ENCODE results near the gene CUBN. TPM values are rescaled to one million over a fixed set of nuclear protein-coding genes. Genes with fewer than 3 reads are reported as not detected.

Gene CUBN
- total RNA-seq, 1 donor from 2014 or later = 0.30 TPM

- no peak overlapping the region for H3K27ac Mint-ChIP-seq
- H3K4me3 Mint-ChIP-seq (ENCODE audit: low read depth) = no peak overlapping the region
- H3K4me1 Mint-ChIP-seq (ENCODE audit: low read depth) = peaks cover 7% of the 10 kb centered on the region
- H3K36me3 Mint-ChIP-seq (ENCODE audit: low read depth) = no peaks in the 10 kb centered on the region
- intact Hi-C loops (cut with micrococcal nuclease) = loop anchor here (5.0 kb wide), 1 partner anchor 123 kb away; no protein-coding TSS in a partner anchor
- no peaks in the 10 kb centered on the region for H3K9me3 Mint-ChIP-seq
- peaks cover 6% of the 10 kb centered on the region for H3K27me3 Mint-ChIP-seq (ENCODE audit: low read depth)
- no peak for DNase-seq (ENCODE audit: low spot score)
These were observed 225.0 kb downstream of the CUBN start for GRCh38 chr10:16904639-16905061.

GRCh38 chr10:16904049-16904448, 225.6 kb downstream of the CUBN start:
- intact Hi-C loops (cut with micrococcal nuclease) = loop anchor here (5.0 kb wide), 1 partner anchor 123 kb away; no protein-coding TSS in a partner anchor
- peaks cover 7% of the 10 kb centered on the region for H3K27me3 Mint-ChIP-seq (ENCODE audit: low read depth)
- no peaks in the 10 kb centered on the region for H3K9me3 Mint-ChIP-seq
- DNase-seq (ENCODE audit: low spot score) = no peak
- no peak overlapping the region for H3K27ac Mint-ChIP-seq
- no peaks in the 10 kb centered on the region for H3K36me3 Mint-ChIP-seq (ENCODE audit: low read depth)
- H3K4me3 Mint-ChIP-seq (ENCODE audit: low read depth) = no peak overlapping the region
- peaks cover 7% of the 10 kb centered on the region for H3K4me1 Mint-ChIP-seq (ENCODE audit: low read depth)

DNA sequence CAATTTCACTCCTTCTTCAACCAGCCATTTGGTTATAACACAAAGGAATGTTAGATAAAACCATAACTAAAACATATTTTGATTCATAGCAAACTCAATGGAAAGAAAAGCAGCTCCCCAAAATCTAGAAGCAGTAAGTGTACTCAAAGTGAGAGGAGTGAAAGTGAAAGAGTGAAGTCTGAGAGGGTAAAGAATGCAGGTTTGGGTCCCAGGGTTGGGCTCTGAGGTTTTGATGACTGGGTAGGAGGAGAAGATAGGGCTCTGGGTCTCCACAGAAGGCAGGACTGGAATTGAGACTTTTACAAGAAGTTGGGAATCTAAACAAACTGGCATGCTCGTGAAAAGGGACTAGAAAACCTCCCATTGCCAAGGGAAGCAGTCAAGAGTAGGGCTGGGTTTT, 227.0 kb downstream of the CUBN start:
- Mint-ChIP-seq H3K4me3 (ENCODE audit: low read depth) (no peak overlapping the region), H3K4me1 (ENCODE audit: low read depth) (peaks cover 7% of the 10 kb centered on the region), H3K36me3 (ENCODE audit: low read depth) (no peaks in the 10 kb centered on the region), H3K27me3 (ENCODE audit: low read depth) (peaks cover 7% of the 10 kb centered on the region), H3K27ac (no peak overlapping the region), H3K9me3 (no peaks in the 10 kb centered on the region)
- DNase-seq (ENCODE audit: low spot score) = peak; percentile 27
- intact Hi-C loops (cut with micrococcal nuclease) = loop anchor here (2.0 to 5.0 kb wide), 2 partner anchors 100 to 125 kb away; no protein-coding TSS in a partner anchor

GRCh38 chr10:16901106-16901505, 228.5 kb downstream of the CUBN start:
- H3K4me3 Mint-ChIP-seq (ENCODE audit: low read depth) = no peak overlapping the region
- H3K27ac Mint-ChIP-seq = no peak overlapping the region
- intact Hi-C loops (cut with micrococcal nuclease) = loop anchor here (5.0 kb wide), 1 partner anchor 126 kb away; no protein-coding TSS in a partner anchor
- DNase-seq (ENCODE audit: low spot score) = no peak
- peaks cover 7% of the 10 kb centered on the region for H3K4me1 Mint-ChIP-seq (ENCODE audit: low read depth)
- H3K9me3 Mint-ChIP-seq = no peaks in the 10 kb centered on the region
- H3K27me3 Mint-ChIP-seq (ENCODE audit: low read depth) = peaks cover 7% of the 10 kb centered on the region
- H3K36me3 Mint-ChIP-seq (ENCODE audit: low read depth) = no peaks in the 10 kb centered on the region

DNA sequence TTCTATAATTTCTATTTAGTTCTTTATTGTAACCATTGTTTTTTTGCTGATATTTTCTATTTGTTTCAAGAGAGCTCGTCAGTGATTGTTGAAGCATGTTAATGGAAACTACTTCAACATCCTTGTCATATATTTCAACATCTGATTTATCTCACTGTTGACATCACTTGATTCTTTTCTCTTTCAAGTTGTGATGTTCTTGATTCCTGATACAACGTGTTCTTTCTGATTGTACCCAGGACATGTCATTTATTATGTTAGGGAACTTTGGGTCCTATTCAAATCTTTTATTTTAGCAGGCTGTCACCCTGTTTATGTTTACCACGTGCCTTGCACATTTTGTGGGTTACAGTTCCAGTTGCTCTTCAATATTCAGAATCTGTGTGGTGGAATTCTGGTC, 232.6 kb downstream of the CUBN start:
- Mint-ChIP-seq H3K9me3 (peaks cover 5% of the 10 kb centered on the region), H3K27ac (no peak overlapping the region), H3K36me3 (ENCODE audit: low read depth) (no peaks in the 10 kb centered on the region), H3K27me3 (ENCODE audit: low read depth) (peaks cover 19% of the 10 kb centered on the region), H3K4me3 (ENCODE audit: low read depth) (no peak overlapping the region), H3K4me1 (ENCODE audit: low read depth) (no peaks in the 10 kb centered on the region)
- no peak for DNase-seq (ENCODE audit: low spot score)
- intact Hi-C loops (cut with micrococcal nuclease) = no loop called here

DNA sequence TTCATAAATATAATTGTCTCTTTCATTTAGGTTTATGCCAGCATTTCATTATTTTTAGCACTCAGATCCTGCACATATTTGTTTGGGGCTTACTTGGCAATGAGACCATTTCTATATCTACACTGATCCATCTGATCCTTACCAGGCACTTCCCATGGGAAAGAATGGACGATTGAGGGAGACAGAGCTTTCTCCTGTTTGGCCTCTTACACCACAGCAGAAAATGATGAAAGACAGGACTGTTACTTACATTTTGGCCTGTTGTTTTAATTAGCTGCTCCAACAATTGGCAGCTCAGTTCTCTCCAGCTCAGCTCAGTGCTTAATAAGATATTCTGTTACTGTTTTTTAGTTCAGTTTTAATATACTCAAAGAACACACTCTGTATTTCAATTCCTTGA, 234.8 kb downstream of the CUBN start:
- Mint-ChIP-seq H3K9me3 (peaks cover 5% of the 10 kb centered on the region), H3K4me1 (ENCODE audit: low read depth) (peaks cover 5% of the 10 kb centered on the region), H3K36me3 (ENCODE audit: low read depth) (no peaks in the 10 kb centered on the region), H3K27ac (no peak overlapping the region), H3K4me3 (ENCODE audit: low read depth) (no peak overlapping the region), H3K27me3 (ENCODE audit: low read depth) (peaks cover 24% of the 10 kb centered on the region)
- DNase-seq (ENCODE audit: low spot score) = no peak
- intact Hi-C loops (cut with micrococcal nuclease) = no loop called here

- no peak for DNase-seq (ENCODE audit: low spot score)
- H3K4me3 Mint-ChIP-seq (ENCODE audit: low read depth) = no peak overlapping the region
- H3K27ac Mint-ChIP-seq = no peak overlapping the region
- H3K4me1 Mint-ChIP-seq (ENCODE audit: low read depth) = peaks cover 5% of the 10 kb centered on the region
- intact Hi-C loops (cut with micrococcal nuclease) = no loop called here
- peaks cover 5% of the 10 kb centered on the region for H3K9me3 Mint-ChIP-seq
- no peaks in the 10 kb centered on the region for H3K36me3 Mint-ChIP-seq (ENCODE audit: low read depth)
- peaks cover 26% of the 10 kb centered on the region for H3K27me3 Mint-ChIP-seq (ENCODE audit: low read depth)
These were observed 235.9 kb downstream of the CUBN start for GRCh38 chr10:16893664-16894063.

GRCh38 chr10:16891375-16892313, 238.0 kb downstream of the CUBN start:
- no peak for DNase-seq (ENCODE audit: low spot score)
- Mint-ChIP-seq H3K36me3 (ENCODE audit: low read depth) (no peaks in the 10 kb centered on the region), H3K27me3 (ENCODE audit: low read depth) (peaks cover 31% of the 10 kb centered on the region), H3K27ac (no peak overlapping the region), H3K9me3 (peaks cover 5% of the 10 kb centered on the region), H3K4me3 (ENCODE audit: low read depth) (no peak overlapping the region), H3K4me1 (ENCODE audit: low read depth) (peaks cover 5% of the 10 kb centered on the region)
- intact Hi-C loops (cut with micrococcal nuclease) = loop anchor here (1.0 kb wide), 1 partner anchor 366 kb away; no protein-coding TSS in a partner anchor

DNA sequence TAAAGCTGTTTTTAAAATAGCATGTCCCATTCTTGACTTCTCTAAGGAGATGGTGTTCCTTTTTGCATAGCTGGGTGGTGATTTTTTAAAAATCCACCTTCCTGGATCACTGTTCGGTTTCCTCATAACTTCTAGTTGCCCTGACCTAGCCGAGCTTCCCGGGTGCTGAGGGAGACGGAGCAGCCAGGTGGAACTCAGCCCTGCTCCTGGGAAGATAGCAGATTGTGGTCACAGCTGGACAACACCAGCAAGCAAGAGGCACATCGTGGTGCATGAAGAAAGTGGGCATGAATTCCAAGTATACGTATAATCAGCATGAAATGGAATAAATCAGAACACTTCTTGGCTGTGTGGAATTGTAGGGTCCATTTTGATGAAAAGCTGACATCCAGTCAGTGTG, 238.9 kb downstream of the CUBN start:
- Mint-ChIP-seq H3K27ac (no peak overlapping the region), H3K27me3 (ENCODE audit: low read depth) (peaks cover 29% of the 10 kb centered on the region), H3K4me3 (ENCODE audit: low read depth) (no peak overlapping the region), H3K36me3 (ENCODE audit: low read depth) (no peaks in the 10 kb centered on the region), H3K4me1 (ENCODE audit: low read depth) (peaks cover 5% of the 10 kb centered on the region), H3K9me3 (peaks cover 4% of the 10 kb centered on the region)
- no peak for DNase-seq (ENCODE audit: low spot score)
- intact Hi-C loops (cut with micrococcal nuclease) = loop anchor here (1.0 kb wide), 1 partner anchor 367 kb away; no protein-coding TSS in a partner anchor

DNA sequence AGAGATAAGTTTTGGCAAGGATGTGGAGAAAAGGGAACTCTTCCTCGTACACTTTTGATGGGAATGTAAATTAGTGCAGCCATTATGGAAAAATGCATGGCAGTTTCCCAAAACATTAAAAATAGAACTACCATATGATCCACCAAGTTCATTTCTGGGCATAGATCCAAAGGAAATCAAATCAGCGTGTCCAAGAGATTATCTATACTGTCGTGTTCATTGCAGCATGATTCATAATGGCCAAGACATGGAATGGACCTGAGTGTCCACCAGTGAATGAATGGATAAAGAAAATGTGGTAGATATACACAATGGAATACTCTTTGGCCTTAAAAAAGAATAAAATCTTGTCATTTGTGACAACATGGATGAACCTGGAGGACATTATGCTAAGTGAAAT, 242.0 kb downstream of the CUBN start:
- no peaks in the 10 kb centered on the region for H3K36me3 Mint-ChIP-seq (ENCODE audit: low read depth)
- H3K27ac Mint-ChIP-seq = no peak overlapping the region
- intact Hi-C loops (cut with micrococcal nuclease) = no loop called here
- peaks cover 5% of the 10 kb centered on the region for H3K4me1 Mint-ChIP-seq (ENCODE audit: low read depth)
- no peak for DNase-seq (ENCODE audit: low spot score)
- no peaks in the 10 kb centered on the region for H3K9me3 Mint-ChIP-seq
- peaks cover 25% of the 10 kb centered on the region for H3K27me3 Mint-ChIP-seq (ENCODE audit: low read depth)
- H3K4me3 Mint-ChIP-seq (ENCODE audit: low read depth) = no peak overlapping the region

- Mint-ChIP-seq H3K4me3 (ENCODE audit: low read depth) (no peak overlapping the region), H3K4me1 (ENCODE audit: low read depth) (peaks cover 1% of the 10 kb centered on the region), H3K27ac (no peak overlapping the region), H3K36me3 (ENCODE audit: low read depth) (no peaks in the 10 kb centered on the region), H3K9me3 (no peaks in the 10 kb centered on the region), H3K27me3 (ENCODE audit: low read depth) (peaks cover 20% of the 10 kb centered on the region)
- intact Hi-C loops (cut with micrococcal nuclease) = no loop called here
- DNase-seq (ENCODE audit: low spot score) = no peak
These were observed 243.6 kb downstream of the CUBN start for GRCh38 chr10:16886031-16886430.

DNA sequence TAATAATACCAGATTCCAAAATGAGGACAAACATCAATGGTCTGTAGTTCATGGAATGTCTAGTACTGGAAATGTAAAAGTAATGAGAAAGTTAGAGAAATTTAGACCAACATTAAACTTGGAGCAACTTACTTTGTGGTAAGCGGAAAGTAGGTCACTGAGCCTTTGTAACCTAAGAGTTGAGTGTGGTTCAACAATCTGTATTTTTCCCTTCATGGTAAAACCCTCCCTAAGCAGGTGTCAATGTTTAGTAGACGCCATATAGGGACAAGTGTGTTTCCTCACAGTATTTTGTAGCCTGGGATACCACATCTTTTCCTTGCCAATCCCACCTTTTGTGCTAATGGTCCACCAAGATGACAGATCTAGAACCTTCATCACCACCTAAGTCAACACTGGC, 245.1 kb downstream of the CUBN start:
- H3K4me3 Mint-ChIP-seq (ENCODE audit: low read depth) = no peak overlapping the region
- no peaks in the 10 kb centered on the region for H3K4me1 Mint-ChIP-seq (ENCODE audit: low read depth)
- H3K27me3 Mint-ChIP-seq (ENCODE audit: low read depth) = peaks cover 19% of the 10 kb centered on the region
- intact Hi-C loops (cut with micrococcal nuclease) = no loop called here
- H3K27ac Mint-ChIP-seq = no peak overlapping the region
- no peak for DNase-seq (ENCODE audit: low spot score)
- no peaks in the 10 kb centered on the region for H3K36me3 Mint-ChIP-seq (ENCODE audit: low read depth)
- no peaks in the 10 kb centered on the region for H3K9me3 Mint-ChIP-seq

- Mint-ChIP-seq H3K27me3 (ENCODE audit: low read depth) (peaks cover 15% of the 10 kb centered on the region), H3K4me1 (ENCODE audit: low read depth) (no peaks in the 10 kb centered on the region), H3K4me3 (ENCODE audit: low read depth) (no peak overlapping the region), H3K36me3 (ENCODE audit: low read depth) (no peaks in the 10 kb centered on the region), H3K27ac (no peak overlapping the region), H3K9me3 (no peaks in the 10 kb centered on the region)
- intact Hi-C loops (cut with micrococcal nuclease) = no loop called here
- DNase-seq (ENCODE audit: low spot score) = no peak
These were observed 246.5 kb downstream of the CUBN start for GRCh38 chr10:16883084-16883483.

All from activated T-helper 2 cell treated with anti-CD3 and anti-CD28 coated beads, Interferon-gamma antibody, Interleukin-2, Interleukin-4, amounts not matched to agents 10 μg/mL and 5 μg/mL and 100 μg/mL, durations not matched to agents 14 hours and 24 hours and 36 hours (primary cell).